Tibial nerve (tissue), 4 donors: ENCODE results near the gene ZNF783.

Experiments
- EP300 ChIP-seq, 2 donors: sonication (generic); formaldehyde crosslinking; IDR thresholded peaks; one replicate each; pipeline ENCODE4 v1.6.1; 2017; ENCODE audit warnings: antibody characterized with exemption in 2 of 2, mild to moderate bottlenecking in 1 of 2
- POLR2A ChIP-seq, 2 donors: fragments of 450-650 bp; IDR thresholded peaks; one replicate each; pipeline ENCODE4 v1.6.1; 2017; ENCODE audit warnings: antibody characterized with exemption in 2 of 2, mild to moderate bottlenecking in 2 of 2, moderate library complexity in 2 of 2
- TF ChIP-seq, protein P1 (sequence below), 5 experiments: fragments of 200-600 bp in 3 of 5; fragments of 450-650 bp in 2 of 5; sonication (generic) in 3 of 5; IDR thresholded peaks; one replicate each; pipeline ENCODE4 v1.5.1; 2016 to 2019; ENCODE audit warnings: antibody characterized with exemption in 5 of 5, mild to moderate bottlenecking in 3 of 5, moderate library complexity in 2 of 5

GRCh38 chr7:149325248-149325647, 63.3 kb downstream of the ZNF783 start:
- TF ChIP-seq, protein P1, sequence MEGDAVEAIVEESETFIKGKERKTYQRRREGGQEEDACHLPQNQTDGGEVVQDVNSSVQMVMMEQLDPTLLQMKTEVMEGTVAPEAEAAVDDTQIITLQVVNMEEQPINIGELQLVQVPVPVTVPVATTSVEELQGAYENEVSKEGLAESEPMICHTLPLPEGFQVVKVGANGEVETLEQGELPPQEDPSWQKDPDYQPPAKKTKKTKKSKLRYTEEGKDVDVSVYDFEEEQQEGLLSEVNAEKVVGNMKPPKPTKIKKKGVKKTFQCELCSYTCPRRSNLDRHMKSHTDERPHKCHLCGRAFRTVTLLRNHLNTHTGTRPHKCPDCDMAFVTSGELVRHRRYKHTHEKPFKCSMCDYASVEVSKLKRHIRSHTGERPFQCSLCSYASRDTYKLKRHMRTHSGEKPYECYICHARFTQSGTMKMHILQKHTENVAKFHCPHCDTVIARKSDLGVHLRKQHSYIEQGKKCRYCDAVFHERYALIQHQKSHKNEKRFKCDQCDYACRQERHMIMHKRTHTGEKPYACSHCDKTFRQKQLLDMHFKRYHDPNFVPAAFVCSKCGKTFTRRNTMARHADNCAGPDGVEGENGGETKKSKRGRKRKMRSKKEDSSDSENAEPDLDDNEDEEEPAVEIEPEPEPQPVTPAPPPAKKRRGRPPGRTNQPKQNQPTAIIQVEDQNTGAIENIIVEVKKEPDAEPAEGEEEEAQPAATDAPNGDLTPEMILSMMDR (IDR thresholded peaks at IDR 0.05) = no peak
- TF ChIP-seq EP300 (IDR thresholded peaks at IDR 0.05) (no peak), POLR2A (IDR thresholded peaks at IDR 0.05) (no peak)
